HEK293 (cell line): ENCODE measurements around the gene ICAM5.

ENCODE experiments used
- CTCF ChIA-PET: fragments of 350-600 bp; formaldehyde crosslinking; extraction: SDS; loops from one replicate; lab custom pipeline; 2021; ENCODE audit warnings: antibody characterized with exemption; lab: Yijun Ruan, JAX
- POLR2A ChIA-PET: fragments of 300-600 bp; formaldehyde crosslinking; extraction: SDS; loops from one replicate; lab custom pipeline; 2020; ENCODE audit warnings: antibody characterized with exemption, inconsistent platforms; lab: Yijun Ruan, JAX
- H3K27ac ChIP-seq: fragments of 200-500 bp; sonication (Bioruptor generic); 2 replicates; pipeline ENCODE4 v1.5.1; 2014; ENCODE audit warnings: low read depth, low read length, control low read depth, inconsistent platforms; ENCODE audit errors: extremely low read depth
- H3K36me3 ChIP-seq, 2 experiments: fragments of 200-500 bp in 1 of 2; sonication (Bioruptor generic) in 1 of 2; 1 replicate in 1 of 2; 2 replicates in 1 of 2; pipeline ENCODE4 v1.5.1; 2014 to 2017; ENCODE audit warnings: inconsistent platforms in 2 of 2, low read length in 2 of 2; ENCODE audit not compliant: control insufficient read depth in 2 of 2, insufficient read depth in 1 of 2
- H3K4me1 ChIP-seq: fragments of 200-500 bp; sonication (Bioruptor generic); 2 replicates; pipeline ENCODE4 v1.5.1; 2014; ENCODE audit warnings: mild to moderate bottlenecking, low read length, inconsistent platforms; ENCODE audit not compliant: control insufficient read depth, insufficient read depth
- H3K4me3 ChIP-seq: 2 replicates; pipeline ENCODE4 v1.5.1; 2011; ENCODE audit warnings: low read depth, mild to moderate bottlenecking, control low read depth, low read length, moderate library complexity
- H3K9me3 ChIP-seq: fragments of 200-500 bp; sonication (Bioruptor generic); 2 replicates; pipeline ENCODE4 v1.5.1; 2014; ENCODE audit warnings: low read depth, low read length, inconsistent platforms; ENCODE audit not compliant: control insufficient read depth, insufficient read depth
- GLIS2 ChIP-seq: fragments of 450-650 bp; formaldehyde crosslinking; IDR thresholded peaks from 2 replicates; pipeline ENCODE4 v1.5.1; 2016; ENCODE audit warnings: missing biosample characterization, missing genetic modification characterization
- HOXA7 ChIP-seq: sonication (generic); formaldehyde crosslinking; IDR thresholded peaks from 2 replicates; pipeline ENCODE4 v1.8.1; 2022; ENCODE audit warnings: missing genetic modification reagents, borderline replicate concordance
- KLF1 ChIP-seq: fragments of 450-650 bp; formaldehyde crosslinking; IDR thresholded peaks from 2 replicates; pipeline ENCODE4 v1.5.1; 2016; ENCODE audit warnings: missing biosample characterization, missing genetic modification characterization
- PRDM6 ChIP-seq: fragments of 450-650 bp; formaldehyde crosslinking; IDR thresholded peaks from 2 replicates; pipeline ENCODE4 v1.5.1; 2017; ENCODE audit warnings: missing biosample characterization, missing genetic modification characterization
- RBAK ChIP-seq: fragments of 450-650 bp; formaldehyde crosslinking; IDR thresholded peaks from 2 replicates; pipeline ENCODE4 v1.5.1; 2016; ENCODE audit warnings: missing biosample characterization, missing genetic modification characterization
- WT1 ChIP-seq: fragments of 450-650 bp; formaldehyde crosslinking; IDR thresholded peaks from 2 replicates; pipeline ENCODE4 v1.5.1; 2016; ENCODE audit warnings: missing biosample characterization, missing genetic modification characterization
- ZNF133 ChIP-seq: fragments of 450-650 bp; formaldehyde crosslinking; IDR thresholded peaks from 2 replicates; pipeline ENCODE4 v1.5.1; 2016; ENCODE audit warnings: missing biosample characterization, missing genetic modification characterization
- ZNF148 ChIP-seq: fragments of 450-650 bp; formaldehyde crosslinking; IDR thresholded peaks from 2 replicates; pipeline ENCODE4 v1.5.0; 2017; ENCODE audit warnings: missing biosample characterization, missing genetic modification characterization, borderline replicate concordance
- ZNF155 ChIP-seq: fragments of 450-650 bp; formaldehyde crosslinking; IDR thresholded peaks from 2 replicates; pipeline ENCODE4 v1.5.1; 2016; ENCODE audit warnings: missing biosample characterization, missing genetic modification characterization
- ZNF221 ChIP-seq: fragments of 450-650 bp; formaldehyde crosslinking; IDR thresholded peaks from 2 replicates; pipeline ENCODE4 v1.5.1; 2017; ENCODE audit warnings: missing biosample characterization, missing genetic modification characterization, borderline replicate concordance
- ZNF223 ChIP-seq: fragments of 450-650 bp; formaldehyde crosslinking; IDR thresholded peaks from 2 replicates; pipeline ENCODE4 v1.5.1; 2016; ENCODE audit warnings: missing biosample characterization, missing genetic modification characterization
- ZNF311 ChIP-seq: fragments of 450-650 bp; formaldehyde crosslinking; IDR thresholded peaks from 2 replicates; pipeline ENCODE4 v1.5.1; 2017; ENCODE audit warnings: missing biosample characterization, missing genetic modification characterization, borderline replicate concordance
- ZNF529 ChIP-seq: fragments of 450-650 bp; formaldehyde crosslinking; IDR thresholded peaks from 2 replicates; pipeline ENCODE4 v1.5.1; 2017; ENCODE audit warnings: missing genetic modification characterization, missing biosample characterization; ENCODE audit not compliant: insufficient replicate concordance
- ZNF639 ChIP-seq: fragments of 450-650 bp; formaldehyde crosslinking; IDR thresholded peaks from 2 replicates; pipeline ENCODE4 v1.5.1; 2016; ENCODE audit warnings: missing biosample characterization, missing genetic modification characterization
- ZNF664 ChIP-seq: fragments of 450-650 bp; formaldehyde crosslinking; IDR thresholded peaks from 2 replicates; pipeline ENCODE4 v1.5.1; 2016; ENCODE audit warnings: missing biosample characterization, missing genetic modification characterization
- ZNF670 ChIP-seq: fragments of 450-650 bp; formaldehyde crosslinking; IDR thresholded peaks from 2 replicates; pipeline ENCODE4 v1.5.1; 2016; ENCODE audit warnings: missing biosample characterization, missing genetic modification characterization, low read depth
- ZNF791 ChIP-seq: fragments of 450-650 bp; formaldehyde crosslinking; IDR thresholded peaks from 2 replicates; pipeline ENCODE4 v1.5.1; 2016; ENCODE audit warnings: missing biosample characterization, missing genetic modification characterization
- TF ChIP-seq, protein P1 (sequence below): fragments of 450-650 bp; formaldehyde crosslinking; IDR thresholded peaks from 2 replicates; pipeline ENCODE4 v1.5.1; 2016; ENCODE audit warnings: missing biosample characterization, missing genetic modification characterization
- TF ChIP-seq, protein P2 (sequence below): fragments of 450-650 bp; formaldehyde crosslinking; IDR thresholded peaks from 2 replicates; pipeline ENCODE4 v1.5.1; 2016; ENCODE audit warnings: missing biosample characterization, missing genetic modification characterization, borderline replicate concordance

Gene ICAM5

GRCh38 chr19:10321874-10322835 is 32.4 kb downstream of the ICAM5 start (continued):
- peak; percentile 19; the same call in 1 of the 2 replicates for TF ChIP-seq ZNF639 (tag by site-specific recombination)
- TF ChIP-seq ZNF664 (tag by site-specific recombination): no peak
- TF ChIP-seq KLF1 (tag by site-specific recombination): peak; percentile 66; the same call in 1 of the 2 replicates
- TF ChIP-seq, protein P1, sequence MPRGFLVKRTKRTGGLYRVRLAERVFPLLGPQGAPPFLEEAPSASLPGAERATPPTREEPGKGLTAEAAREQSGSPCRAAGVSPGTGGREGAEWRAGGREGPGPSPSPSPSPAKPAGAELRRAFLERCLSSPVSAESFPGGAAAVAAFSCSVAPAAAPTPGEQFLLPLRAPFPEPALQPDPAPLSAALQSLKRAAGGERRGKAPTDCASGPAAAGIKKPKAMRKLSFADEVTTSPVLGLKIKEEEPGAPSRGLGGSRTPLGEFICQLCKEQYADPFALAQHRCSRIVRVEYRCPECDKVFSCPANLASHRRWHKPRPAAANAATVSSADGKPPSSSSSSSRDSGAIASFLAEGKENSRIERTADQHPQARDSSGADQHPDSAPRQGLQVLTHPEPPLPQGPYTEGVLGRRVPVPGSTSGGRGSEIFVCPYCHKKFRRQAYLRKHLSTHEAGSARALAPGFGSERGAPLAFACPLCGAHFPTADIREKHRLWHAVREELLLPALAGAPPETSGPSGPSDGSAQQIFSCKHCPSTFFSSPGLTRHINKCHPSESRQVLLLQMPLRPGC (tag by site-specific recombination): no peak
- peak; percentile 41 for TF ChIP-seq GLIS2 (tag by site-specific recombination)
- no peak for TF ChIP-seq ZNF148 (tag by site-specific recombination)
- TF ChIP-seq HOXA7 (CRISPR knock-in tag): no peak
- TF ChIP-seq PRDM6 (tag by site-specific recombination): no peak
- no peak for TF ChIP-seq ZNF529 (tag by site-specific recombination)
- TF ChIP-seq, all 188 proteins: peak for 6

GRCh38 chr19:10325732-10326131 is 36.0 kb downstream of the ICAM5 start:
- H3K27ac ChIP-seq: no peak overlapping the region
- no peaks in the 10 kb centered on the region for H3K9me3 ChIP-seq
- H3K4me1 ChIP-seq: no peaks in the 10 kb centered on the region
- CTCF ChIA-PET: interaction anchor here (0.7 to 1.0 kb wide), 2 partner anchors 10 to 115 kb away, joined by 4 read pairs; no protein-coding TSS in a partner anchor
- H3K36me3 ChIP-seq: peaks cover 43 to 98% of the 10 kb centered on the region in 2 experiments; a peak in 2 of 3 replicates
- no peak overlapping the region for H3K4me3 ChIP-seq
- POLR2A ChIA-PET: interaction anchor here (1.0 to 3.6 kb wide), 3 partner anchors 8 to 55 kb away, joined by 3 to 17 read pairs (median 6); partner anchors contain the start of genes ICAM5, RAVER1 and TYK2
- TF ChIP-seq, protein P2, sequence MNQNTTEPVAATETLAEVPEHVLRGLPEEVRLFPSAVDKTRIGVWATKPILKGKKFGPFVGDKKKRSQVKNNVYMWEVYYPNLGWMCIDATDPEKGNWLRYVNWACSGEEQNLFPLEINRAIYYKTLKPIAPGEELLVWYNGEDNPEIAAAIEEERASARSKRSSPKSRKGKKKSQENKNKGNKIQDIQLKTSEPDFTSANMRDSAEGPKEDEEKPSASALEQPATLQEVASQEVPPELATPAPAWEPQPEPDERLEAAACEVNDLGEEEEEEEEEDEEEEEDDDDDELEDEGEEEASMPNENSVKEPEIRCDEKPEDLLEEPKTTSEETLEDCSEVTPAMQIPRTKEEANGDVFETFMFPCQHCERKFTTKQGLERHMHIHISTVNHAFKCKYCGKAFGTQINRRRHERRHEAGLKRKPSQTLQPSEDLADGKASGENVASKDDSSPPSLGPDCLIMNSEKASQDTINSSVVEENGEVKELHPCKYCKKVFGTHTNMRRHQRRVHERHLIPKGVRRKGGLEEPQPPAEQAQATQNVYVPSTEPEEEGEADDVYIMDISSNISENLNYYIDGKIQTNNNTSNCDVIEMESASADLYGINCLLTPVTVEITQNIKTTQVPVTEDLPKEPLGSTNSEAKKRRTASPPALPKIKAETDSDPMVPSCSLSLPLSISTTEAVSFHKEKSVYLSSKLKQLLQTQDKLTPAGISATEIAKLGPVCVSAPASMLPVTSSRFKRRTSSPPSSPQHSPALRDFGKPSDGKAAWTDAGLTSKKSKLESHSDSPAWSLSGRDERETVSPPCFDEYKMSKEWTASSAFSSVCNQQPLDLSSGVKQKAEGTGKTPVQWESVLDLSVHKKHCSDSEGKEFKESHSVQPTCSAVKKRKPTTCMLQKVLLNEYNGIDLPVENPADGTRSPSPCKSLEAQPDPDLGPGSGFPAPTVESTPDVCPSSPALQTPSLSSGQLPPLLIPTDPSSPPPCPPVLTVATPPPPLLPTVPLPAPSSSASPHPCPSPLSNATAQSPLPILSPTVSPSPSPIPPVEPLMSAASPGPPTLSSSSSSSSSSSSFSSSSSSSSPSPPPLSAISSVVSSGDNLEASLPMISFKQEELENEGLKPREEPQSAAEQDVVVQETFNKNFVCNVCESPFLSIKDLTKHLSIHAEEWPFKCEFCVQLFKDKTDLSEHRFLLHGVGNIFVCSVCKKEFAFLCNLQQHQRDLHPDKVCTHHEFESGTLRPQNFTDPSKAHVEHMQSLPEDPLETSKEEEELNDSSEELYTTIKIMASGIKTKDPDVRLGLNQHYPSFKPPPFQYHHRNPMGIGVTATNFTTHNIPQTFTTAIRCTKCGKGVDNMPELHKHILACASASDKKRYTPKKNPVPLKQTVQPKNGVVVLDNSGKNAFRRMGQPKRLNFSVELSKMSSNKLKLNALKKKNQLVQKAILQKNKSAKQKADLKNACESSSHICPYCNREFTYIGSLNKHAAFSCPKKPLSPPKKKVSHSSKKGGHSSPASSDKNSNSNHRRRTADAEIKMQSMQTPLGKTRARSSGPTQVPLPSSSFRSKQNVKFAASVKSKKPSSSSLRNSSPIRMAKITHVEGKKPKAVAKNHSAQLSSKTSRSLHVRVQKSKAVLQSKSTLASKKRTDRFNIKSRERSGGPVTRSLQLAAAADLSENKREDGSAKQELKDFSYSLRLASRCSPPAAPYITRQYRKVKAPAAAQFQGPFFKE (tag by site-specific recombination): no peak
- TF ChIP-seq ZNF155 (tag by site-specific recombination): no peak
- TF ChIP-seq RBAK (tag by site-specific recombination): no peak
- no peak for TF ChIP-seq ZNF670 (tag by site-specific recombination)
- no peak for TF ChIP-seq ZNF133 (tag by site-specific recombination)
- TF ChIP-seq ZNF311: no peak
- TF ChIP-seq WT1 (tag by site-specific recombination): no peak
- no peak for TF ChIP-seq ZNF791
- no peak for TF ChIP-seq ZNF221 (tag by site-specific recombination)
- no peak for TF ChIP-seq ZNF223 (tag by site-specific recombination)
